HAP-1 (cell line): Measurements from ENCODE around the gene CNNM1.

Experiments
- DNase-seq, 2 experiments: peaks; one replicate each; pipeline ENCODE4 v3.0.0-alpha.2; 2016 to 2020; ENCODE audit warnings: low spot score in 2 of 2
- H3K27me3 ChIP-seq: fragments of 250-450 bp; sonication (Bioruptor Pico); 2 replicates; pipeline ENCODE4 v1.5.1; 2020; ENCODE audit warnings: low read depth, mild to moderate bottlenecking, moderate library complexity
- H3K36me3 ChIP-seq: fragments of 250-450 bp; sonication (Bioruptor Pico); replicated peaks from 2 replicates; pipeline ENCODE4 v1.5.1; 2020; ENCODE audit warnings: mild to moderate bottlenecking
- H3K4me1 ChIP-seq: fragments of 250-450 bp; sonication (Bioruptor Pico); 2 replicates; pipeline ENCODE4 v1.5.1; 2020; ENCODE audit warnings: mild to moderate bottlenecking
- H3K4me3 ChIP-seq: fragments of 250-450 bp; sonication (Bioruptor Pico); 2 replicates; pipeline ENCODE4 v1.5.1; 2020; ENCODE audit warnings: mild to moderate bottlenecking, moderate library complexity
- H3K9me3 ChIP-seq: fragments of 250-450 bp; sonication (Bioruptor Pico); 2 replicates; pipeline ENCODE4 v1.5.1; 2020; ENCODE audit warnings: mild to moderate bottlenecking, moderate library complexity
- in situ Hi-C: fragments of 300-500 bp; cut with MboI; formaldehyde crosslinking; loops from 3 replicates; pipeline ENCODE4 v1.14.3; 2020; ENCODE audit warnings: low sequenced_read_pairs, inconsistent platforms, mixed read lengths

Gene CNNM1

GRCh38 chr10:99341860-99342490 is 12.8 kb downstream of the CNNM1 start:
- H3K9me3 ChIP-seq = no peaks in the 10 kb centered on the region
- H3K4me1 ChIP-seq = peaks cover 9% of the 10 kb centered on the region
- H3K36me3 ChIP-seq = 0 out of 2 replicates have a peak, but pooled peaks cover 2% of the 10 kb centered on the region
- no peak for DNase-seq
- no peaks in the 10 kb centered on the region for H3K27me3 ChIP-seq
- in situ Hi-C loops = no loop called here
- H3K4me3 ChIP-seq = no peak overlapping the region

- in situ Hi-C loops = no loop called here
Measured at GRCh38 chr10:99343262-99343661, 14.1 kb downstream of the CNNM1 start.

GRCh38 chr10:99344715-99345114 is 15.6 kb downstream of the CNNM1 start:
- H3K27me3 ChIP-seq = no peaks in the 10 kb centered on the region
- DNase-seq = no peak
- 0 out of 2 replicates have a peak, but pooled peaks cover 2% of the 10 kb centered on the region for H3K36me3 ChIP-seq
- in situ Hi-C loops = no loop called here
- no peaks in the 10 kb centered on the region for H3K4me1 ChIP-seq
- no peaks in the 10 kb centered on the region for H3K9me3 ChIP-seq
- H3K4me3 ChIP-seq = no peak overlapping the region

More at GRCh38 chr10:99343262-99343661, 14.1 kb downstream of the CNNM1 start:
- H3K9me3 ChIP-seq = no peaks in the 10 kb centered on the region
- H3K27me3 ChIP-seq = no peaks in the 10 kb centered on the region
- H3K4me3 ChIP-seq = no peak overlapping the region
- H3K4me1 ChIP-seq = no peaks in the 10 kb centered on the region; the same call in 1 of the 2 replicates
- 0 out of 2 replicates have a peak, but pooled peaks cover 2% of the 10 kb centered on the region for H3K36me3 ChIP-seq
- no peak for DNase-seq

GRCh38 chr10:99345350-99345749 is 16.2 kb downstream of the CNNM1 start:
- in situ Hi-C loops = no loop called here
- H3K4me3 ChIP-seq = no peak overlapping the region
- DNase-seq = no peak
- no peaks in the 10 kb centered on the region for H3K27me3 ChIP-seq
- no peaks in the 10 kb centered on the region for H3K4me1 ChIP-seq
- 0 out of 2 replicates have a peak, but pooled peaks cover 2% of the 10 kb centered on the region for H3K36me3 ChIP-seq
- H3K9me3 ChIP-seq = no peaks in the 10 kb centered on the region

- DNase-seq = no peak
- 0 out of 2 replicates have a peak, but pooled peaks cover 2% of the 10 kb centered on the region for H3K36me3 ChIP-seq
- in situ Hi-C loops = no loop called here
- no peaks in the 10 kb centered on the region for H3K9me3 ChIP-seq
- no peaks in the 10 kb centered on the region for H3K27me3 ChIP-seq
- no peaks in the 10 kb centered on the region for H3K4me1 ChIP-seq
- no peak overlapping the region for H3K4me3 ChIP-seq
Measured at GRCh38 chr10:99346247-99346646, 17.1 kb downstream of the CNNM1 start.

GRCh38 chr10:99347672-99348071 is 18.5 kb downstream of the CNNM1 start:
- in situ Hi-C loops = no loop called here
- Histone ChIP-seq H3K9me3 (no peaks in the 10 kb centered on the region), H3K4me1 (no peaks in the 10 kb centered on the region), H3K36me3 (0 out of 2 replicates have a peak, but pooled peaks cover 2% of the 10 kb centered on the region), H3K4me3 (no peak overlapping the region), H3K27me3 (no peaks in the 10 kb centered on the region)
- DNase-seq = no peak

- Histone ChIP-seq H3K27me3 (no peaks in the 10 kb centered on the region), H3K9me3 (no peaks in the 10 kb centered on the region), H3K4me1 (no peaks in the 10 kb centered on the region), H3K36me3 (peaks cover 8% of the 10 kb centered on the region; the same call in 1 of the 2 replicates), H3K4me3 (no peak overlapping the region)
- in situ Hi-C loops = no loop called here
- no peak for DNase-seq
Measured at GRCh38 chr10:99353182-99353581, 24.0 kb downstream of the CNNM1 start.

- Histone ChIP-seq H3K4me1 (no peaks in the 10 kb centered on the region), H3K9me3 (no peaks in the 10 kb centered on the region), H3K27me3 (no peaks in the 10 kb centered on the region), H3K36me3 (peaks cover 16% of the 10 kb centered on the region), H3K4me3 (no peak overlapping the region)
- no peak for DNase-seq
- in situ Hi-C loops = no loop called here
Measured at GRCh38 chr10:99357691-99358090, 28.5 kb downstream of the CNNM1 start.

GRCh38 chr10:99358101-99358500 is 28.9 kb downstream of the CNNM1 start:
- no peak for DNase-seq
- Histone ChIP-seq H3K27me3 (no peaks in the 10 kb centered on the region), H3K36me3 (peaks cover 20% of the 10 kb centered on the region), H3K9me3 (no peaks in the 10 kb centered on the region), H3K4me1 (no peaks in the 10 kb centered on the region), H3K4me3 (no peak overlapping the region)
- in situ Hi-C loops = no loop called here

GRCh38 chr10:99360934-99361333 is 31.8 kb downstream of the CNNM1 start:
- no peaks in the 10 kb centered on the region for H3K9me3 ChIP-seq
- H3K27me3 ChIP-seq = no peaks in the 10 kb centered on the region
- in situ Hi-C loops = no loop called here
- no peaks in the 10 kb centered on the region for H3K4me1 ChIP-seq
- DNase-seq = no peak
- H3K36me3 ChIP-seq = peaks cover 21% of the 10 kb centered on the region
- no peak overlapping the region for H3K4me3 ChIP-seq

- H3K9me3 ChIP-seq = no peaks in the 10 kb centered on the region
- no peak for DNase-seq
- H3K4me1 ChIP-seq = no peaks in the 10 kb centered on the region
- no peaks in the 10 kb centered on the region for H3K27me3 ChIP-seq
- in situ Hi-C loops = no loop called here
- H3K36me3 ChIP-seq = peaks cover 11% of the 10 kb centered on the region
- H3K4me3 ChIP-seq = no peak overlapping the region
Measured at GRCh38 chr10:99364125-99364524, 35.0 kb downstream of the CNNM1 start.

GRCh38 chr10:99365311-99365710 is 36.2 kb downstream of the CNNM1 start:
- Histone ChIP-seq H3K9me3 (no peaks in the 10 kb centered on the region), H3K4me1 (no peaks in the 10 kb centered on the region), H3K27me3 (no peaks in the 10 kb centered on the region), H3K4me3 (no peak overlapping the region), H3K36me3 (peaks cover 11% of the 10 kb centered on the region)
- in situ Hi-C loops = no loop called here
- no peak for DNase-seq

GRCh38 chr10:99365736-99366135 is 36.6 kb downstream of the CNNM1 start:
- H3K36me3 ChIP-seq = peaks cover 11% of the 10 kb centered on the region
- H3K4me3 ChIP-seq = no peak overlapping the region
- H3K27me3 ChIP-seq = no peaks in the 10 kb centered on the region
- H3K9me3 ChIP-seq = no peaks in the 10 kb centered on the region
- no peaks in the 10 kb centered on the region for H3K4me1 ChIP-seq
- in situ Hi-C loops = no loop called here
- DNase-seq = no peak

- in situ Hi-C loops = no loop called here
- Histone ChIP-seq H3K36me3 (peaks cover 11% of the 10 kb centered on the region), H3K9me3 (no peaks in the 10 kb centered on the region), H3K27me3 (no peaks in the 10 kb centered on the region), H3K4me1 (no peaks in the 10 kb centered on the region), H3K4me3 (no peak overlapping the region)
- no peak for DNase-seq
Measured at GRCh38 chr10:99366666-99367065, 37.5 kb downstream of the CNNM1 start.

- Histone ChIP-seq H3K9me3 (no peaks in the 10 kb centered on the region), H3K27me3 (no peaks in the 10 kb centered on the region), H3K36me3 (no peaks in the 10 kb centered on the region; the same call in none of the 2 replicates), H3K4me1 (no peaks in the 10 kb centered on the region), H3K4me3 (no peak overlapping the region)
- in situ Hi-C loops = no loop called here
- DNase-seq = no peak
Measured at GRCh38 chr10:99368646-99369045, 39.5 kb downstream of the CNNM1 start.
